ENCODE results near the gene HSD17B4. TPM values are rescaled to one million over a fixed set of nuclear protein-coding genes. Genes with fewer than 3 reads are reported as not detected.

HSD17B4 gene
- total RNA-seq, 1 donor from 2014 or later, result 142 TPM

- TF ChIP-seq, protein P1, sequence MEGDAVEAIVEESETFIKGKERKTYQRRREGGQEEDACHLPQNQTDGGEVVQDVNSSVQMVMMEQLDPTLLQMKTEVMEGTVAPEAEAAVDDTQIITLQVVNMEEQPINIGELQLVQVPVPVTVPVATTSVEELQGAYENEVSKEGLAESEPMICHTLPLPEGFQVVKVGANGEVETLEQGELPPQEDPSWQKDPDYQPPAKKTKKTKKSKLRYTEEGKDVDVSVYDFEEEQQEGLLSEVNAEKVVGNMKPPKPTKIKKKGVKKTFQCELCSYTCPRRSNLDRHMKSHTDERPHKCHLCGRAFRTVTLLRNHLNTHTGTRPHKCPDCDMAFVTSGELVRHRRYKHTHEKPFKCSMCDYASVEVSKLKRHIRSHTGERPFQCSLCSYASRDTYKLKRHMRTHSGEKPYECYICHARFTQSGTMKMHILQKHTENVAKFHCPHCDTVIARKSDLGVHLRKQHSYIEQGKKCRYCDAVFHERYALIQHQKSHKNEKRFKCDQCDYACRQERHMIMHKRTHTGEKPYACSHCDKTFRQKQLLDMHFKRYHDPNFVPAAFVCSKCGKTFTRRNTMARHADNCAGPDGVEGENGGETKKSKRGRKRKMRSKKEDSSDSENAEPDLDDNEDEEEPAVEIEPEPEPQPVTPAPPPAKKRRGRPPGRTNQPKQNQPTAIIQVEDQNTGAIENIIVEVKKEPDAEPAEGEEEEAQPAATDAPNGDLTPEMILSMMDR (conservative IDR thresholded peaks at IDR 0.05; ENCODE audit: low read depth, low read length), result no peak
- H3K4me3 ChIP-seq (ENCODE audit: low read depth, low read length), result no peak overlapping the region
- no peak for DNase-seq (ENCODE audit: low read depth)
These were observed 77.5 kb downstream of the HSD17B4 start for GRCh38 chr5:119529811-119530210.

DNA sequence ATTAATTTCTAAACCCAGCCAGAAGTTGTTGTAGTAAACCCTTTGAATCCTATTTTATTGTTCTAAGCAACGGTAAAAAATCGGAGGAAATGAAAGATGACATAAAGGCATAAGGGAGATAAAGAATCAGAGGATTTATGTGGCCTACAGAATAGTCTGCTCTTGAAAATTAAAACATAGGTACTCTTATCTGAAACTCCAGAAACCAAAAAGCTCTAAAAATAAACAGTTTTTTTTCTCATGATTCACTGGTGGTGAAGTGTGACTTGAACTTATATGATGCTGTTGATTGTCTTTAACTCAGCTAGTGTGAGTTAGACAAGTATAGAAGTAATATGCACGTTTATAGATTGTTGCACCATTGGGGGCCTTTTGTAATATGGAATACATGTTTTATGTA lies 80.3 kb downstream of the HSD17B4 start:
- DNase-seq (ENCODE audit: low read depth), result no peak
- no peak overlapping the region for H3K4me3 ChIP-seq (ENCODE audit: low read depth, low read length)
- TF ChIP-seq, protein P1 (conservative IDR thresholded peaks at IDR 0.05; ENCODE audit: low read depth, low read length), result no peak

- TF ChIP-seq, protein P1 (conservative IDR thresholded peaks at IDR 0.05; ENCODE audit: low read depth, low read length), result no peak
- H3K4me3 ChIP-seq (ENCODE audit: low read depth, low read length), result no peak overlapping the region
- no peak for DNase-seq (ENCODE audit: low read depth)
These were observed 85.4 kb downstream of the HSD17B4 start for GRCh38 chr5:119537704-119538103.

- no peak for DNase-seq (ENCODE audit: low read depth)
- TF ChIP-seq, protein P1 (conservative IDR thresholded peaks at IDR 0.05; ENCODE audit: low read depth, low read length), result no peak
- H3K4me3 ChIP-seq (ENCODE audit: low read depth, low read length), result no peak overlapping the region
These were observed 89.4 kb downstream of the HSD17B4 start for GRCh38 chr5:119541716-119542115.

- H3K4me3 ChIP-seq (ENCODE audit: low read depth, low read length), result no peak overlapping the region
- TF ChIP-seq, protein P1 (conservative IDR thresholded peaks at IDR 0.05; ENCODE audit: low read depth, low read length), result no peak
These were observed 99.5 kb downstream of the HSD17B4 start for GRCh38 chr5:119551819-119552218.

DNA sequence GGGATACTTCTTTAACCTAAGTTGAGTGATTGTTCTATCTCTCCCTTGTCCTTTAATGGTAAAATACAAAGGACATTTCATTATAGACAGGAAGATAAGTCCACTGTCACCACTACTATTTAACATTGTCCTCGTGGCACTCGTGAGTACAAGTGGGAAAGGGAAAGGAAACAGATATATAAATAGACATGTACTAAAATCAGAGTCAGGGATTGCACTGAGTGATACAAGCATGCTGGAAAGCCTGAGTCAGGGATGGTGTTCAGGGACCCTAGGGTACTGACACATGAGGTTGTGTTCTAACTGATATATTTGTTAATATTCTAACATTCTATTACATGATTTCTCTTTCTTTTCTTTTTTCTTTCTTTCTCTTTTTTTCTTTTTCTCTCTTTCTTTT lies 102.3 kb downstream of the HSD17B4 start:
- TF ChIP-seq, protein P1 (conservative IDR thresholded peaks at IDR 0.05; ENCODE audit: low read depth, low read length), result no peak
- no peak overlapping the region for H3K4me3 ChIP-seq (ENCODE audit: low read depth, low read length)
- no peak for DNase-seq (ENCODE audit: low read depth)

More at GRCh38 chr5:119551819-119552218, 99.5 kb downstream of the HSD17B4 start:
- no peak for DNase-seq (ENCODE audit: low read depth)

- DNase-seq (ENCODE audit: low read depth), result no peak
- H3K4me3 ChIP-seq (ENCODE audit: low read depth, low read length), result no peak overlapping the region
- TF ChIP-seq, protein P1 (conservative IDR thresholded peaks at IDR 0.05; ENCODE audit: low read depth, low read length), result no peak
These were observed 118.6 kb downstream of the HSD17B4 start for GRCh38 chr5:119570910-119571309.
